HEK293 (cell line): ENCODE results near the gene FGD6.
"Not testable (repeated sequence)": the region's sequence is repeated elsewhere in the genome, so short reads cannot be mapped to it uniquely, and the experiment has no call there.

ENCODE experiments used
- CTCF ChIA-PET: fragments of 350-600 bp; formaldehyde crosslinking; extraction: SDS; loops from one replicate; lab custom pipeline; 2021; ENCODE audit warnings: antibody characterized with exemption; lab: Yijun Ruan, JAX
- POLR2A ChIA-PET: fragments of 300-600 bp; formaldehyde crosslinking; extraction: SDS; loops from one replicate; lab custom pipeline; 2020; ENCODE audit warnings: antibody characterized with exemption, inconsistent platforms; lab: Yijun Ruan, JAX
- H3K27ac ChIP-seq: fragments of 200-500 bp; sonication (Bioruptor generic); 2 replicates; pipeline ENCODE4 v1.5.1; 2014; ENCODE audit warnings: low read depth, low read length, control low read depth, inconsistent platforms; ENCODE audit errors: extremely low read depth
- H3K36me3 ChIP-seq, 2 experiments: fragments of 200-500 bp in 1 of 2; sonication (Bioruptor generic) in 1 of 2; 1 replicate in 1 of 2; 2 replicates in 1 of 2; pipeline ENCODE4 v1.5.1; 2014 to 2017; ENCODE audit warnings: inconsistent platforms in 2 of 2, low read length in 2 of 2; ENCODE audit not compliant: control insufficient read depth in 2 of 2, insufficient read depth in 1 of 2
- H3K4me1 ChIP-seq: fragments of 200-500 bp; sonication (Bioruptor generic); 2 replicates; pipeline ENCODE4 v1.5.1; 2014; ENCODE audit warnings: mild to moderate bottlenecking, low read length, inconsistent platforms; ENCODE audit not compliant: control insufficient read depth, insufficient read depth
- H3K4me3 ChIP-seq: 2 replicates; pipeline ENCODE4 v1.5.1; 2011; ENCODE audit warnings: low read depth, mild to moderate bottlenecking, control low read depth, low read length, moderate library complexity
- H3K9me3 ChIP-seq: fragments of 200-500 bp; sonication (Bioruptor generic); 2 replicates; pipeline ENCODE4 v1.5.1; 2014; ENCODE audit warnings: low read depth, low read length, inconsistent platforms; ENCODE audit not compliant: control insufficient read depth, insufficient read depth
- GLI2 ChIP-seq: fragments of 450-650 bp; formaldehyde crosslinking; IDR thresholded peaks from 2 replicates; pipeline ENCODE4; 2017; ENCODE audit warnings: missing biosample characterization, missing genetic modification characterization, low read depth, borderline replicate concordance
- GLIS1 ChIP-seq: fragments of 450-650 bp; formaldehyde crosslinking; IDR thresholded peaks from 2 replicates; pipeline ENCODE4 v1.5.1; 2016; ENCODE audit warnings: missing biosample characterization, missing genetic modification characterization
- REST ChIP-seq: fragments of 450-650 bp; formaldehyde crosslinking; IDR thresholded peaks from 2 replicates; pipeline ENCODE4 v1.5.1; 2016; ENCODE audit warnings: missing biosample characterization, missing genetic modification characterization
- SCRT1 ChIP-seq: fragments of 450-650 bp; formaldehyde crosslinking; IDR thresholded peaks from 2 replicates; pipeline ENCODE4 v1.5.1; 2016; ENCODE audit warnings: missing biosample characterization, missing genetic modification characterization, borderline replicate concordance
- ZBTB17 ChIP-seq: fragments of 450-650 bp; formaldehyde crosslinking; IDR thresholded peaks from 2 replicates; pipeline ENCODE4 v1.5.1; 2016; ENCODE audit warnings: missing biosample characterization, missing genetic modification characterization
- ZNF121 ChIP-seq: fragments of 450-650 bp; formaldehyde crosslinking; IDR thresholded peaks from 2 replicates; pipeline ENCODE4 v1.5.1; 2016; ENCODE audit warnings: missing biosample characterization, missing genetic modification characterization
- ZNF223 ChIP-seq: fragments of 450-650 bp; formaldehyde crosslinking; IDR thresholded peaks from 2 replicates; pipeline ENCODE4 v1.5.1; 2016; ENCODE audit warnings: missing biosample characterization, missing genetic modification characterization
- ZNF366 ChIP-seq: fragments of 450-650 bp; formaldehyde crosslinking; conservative IDR thresholded peaks from 2 replicates; pipeline ENCODE4 v1.5.1; 2016; ENCODE audit warnings: missing biosample characterization, missing genetic modification characterization
- ZNF596 ChIP-seq: fragments of 450-650 bp; IDR thresholded peaks from 2 replicates; pipeline ENCODE4 v1.5.0; 2018; ENCODE audit warnings: missing biosample characterization, mild to moderate bottlenecking, missing genetic modification characterization, moderate library complexity
- ZNF600 ChIP-seq: fragments of 450-650 bp; formaldehyde crosslinking; IDR thresholded peaks from 2 replicates; pipeline ENCODE4 v1.5.1; 2016; ENCODE audit warnings: missing biosample characterization, missing genetic modification characterization
- ZNF664 ChIP-seq: fragments of 450-650 bp; formaldehyde crosslinking; IDR thresholded peaks from 2 replicates; pipeline ENCODE4 v1.5.1; 2016; ENCODE audit warnings: missing biosample characterization, missing genetic modification characterization
- ZNF677 ChIP-seq: fragments of 450-650 bp; IDR thresholded peaks from 2 replicates; pipeline ENCODE4 v1.5.0; 2018; ENCODE audit warnings: missing biosample characterization, mild to moderate bottlenecking, missing genetic modification characterization, moderate library complexity

The FGD6 gene

DNA sequence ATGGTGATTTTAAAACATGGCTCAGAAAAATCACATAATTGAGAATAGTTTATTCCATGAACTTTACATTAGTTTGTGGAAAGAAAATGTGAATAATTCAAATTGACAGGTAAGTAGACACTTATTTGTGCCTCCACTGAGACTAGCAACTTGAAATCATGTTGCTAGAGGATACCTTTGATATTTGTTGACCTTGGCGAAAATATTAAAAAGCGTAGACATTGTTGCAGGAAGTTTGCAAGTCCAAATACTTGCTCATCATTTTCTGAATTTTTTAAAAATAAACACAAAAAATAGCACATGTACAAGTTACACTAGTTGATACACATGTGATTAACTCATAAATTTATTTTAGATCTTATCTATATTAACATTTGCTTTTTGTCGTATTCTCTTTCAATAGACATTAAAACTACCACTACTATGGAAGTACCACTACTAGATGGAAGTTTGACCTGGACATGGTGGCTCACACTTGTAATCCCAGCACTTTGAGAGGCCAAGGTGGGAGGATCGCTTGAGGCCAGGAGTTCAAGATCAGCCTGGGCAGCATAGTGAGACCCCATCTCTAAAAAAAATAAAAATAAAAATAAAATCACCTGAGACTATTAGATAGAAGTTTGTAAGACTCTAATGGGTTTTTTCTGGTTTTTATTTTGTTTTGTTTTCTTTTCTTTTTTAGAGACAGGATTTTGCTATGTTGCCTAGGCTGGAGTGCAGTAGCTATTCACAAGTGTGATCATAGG lies 24.7 kb upstream of the FGD6 start:
- Histone ChIP-seq H3K4me3 (no peak overlapping the region), H3K36me3 (peaks cover 8 to 14% of the 10 kb centered on the region in 2 experiments; a peak in 2 of 3 replicates), H3K4me1 (peaks cover 12% of the 10 kb centered on the region), H3K27ac (no peak overlapping the region), H3K9me3 (no peaks in the 10 kb centered on the region)
- TF ChIP-seq ZNF121: peak; percentile 82
- TF ChIP-seq GLI2 (tag by site-specific recombination): no peak
- ChIA-PET CTCF (interaction anchor here (1.1 kb wide), 1 partner anchor 9 kb away, joined by 3 read pairs; no protein-coding TSS in a partner anchor), POLR2A (no interaction called here)

GRCh38 chr12:95241138-95241537 lies 23.9 kb upstream of the FGD6 start:
- H3K4me3 ChIP-seq, CTCF ChIA-PET, POLR2A ChIA-PET, H3K27ac ChIP-seq, H3K9me3 ChIP-seq, H3K4me1 ChIP-seq: not testable (repeated sequence)
- TF ChIP-seq GLIS1 (tag by site-specific recombination) (0 out of 2 replicates have a peak, but pooled peaks have one; percentile 34), SCRT1 (tag by site-specific recombination) (peak; percentile 54; the same call in 1 of the 2 replicates)
- H3K36me3 ChIP-seq: peaks cover 8 to 14% of the 10 kb centered on the region in 2 experiments; a peak in 2 of 3 replicates

GRCh38 chr12:95240556-95240955 lies 23.3 kb upstream of the FGD6 start:
- POLR2A ChIA-PET: no interaction called here
- CTCF ChIA-PET: no interaction called here

DNA sequence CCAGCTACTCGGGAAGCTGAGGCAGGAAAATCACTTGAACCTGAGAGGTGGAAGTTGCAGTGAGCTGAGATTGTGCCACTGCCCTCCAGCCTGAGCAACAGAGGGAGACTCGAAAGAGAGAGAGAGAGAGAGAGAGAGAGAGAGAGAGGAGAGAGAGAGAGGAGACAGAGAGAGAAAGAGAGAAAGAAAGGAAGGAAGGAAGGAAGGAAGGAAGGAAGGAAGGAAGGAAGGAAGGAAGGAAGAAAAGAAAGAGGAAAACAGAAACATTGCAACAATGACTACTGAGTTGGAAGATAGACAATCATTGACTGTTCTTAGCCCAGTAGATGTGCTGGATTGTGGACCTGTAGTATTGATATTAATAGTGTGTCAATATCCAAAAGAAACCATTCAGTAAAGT lies 22.6 kb upstream of the FGD6 start:
- peaks cover 6 to 14% of the 10 kb centered on the region in 2 experiments; a peak in 2 of 3 replicates for H3K36me3 ChIP-seq
- H3K4me3 ChIP-seq, H3K27ac ChIP-seq, CTCF ChIA-PET, H3K4me1 ChIP-seq, H3K9me3 ChIP-seq: not testable (repeated sequence)
- POLR2A ChIA-PET: interaction anchor here (0.6 kb wide), 1 partner anchor 10 kb away, joined by 4 read pairs; no protein-coding TSS in a partner anchor
- TF ChIP-seq ZNF366 (peak; percentile 98), ZNF596 (tag by site-specific recombination) (peak; percentile 98), ZNF677 (peak; percentile 47; the same call in 1 of the 2 replicates), ZNF664 (0 out of 2 replicates have a peak, but pooled peaks have one; percentile 5), ZNF600 (tag by site-specific recombination) (0 out of 2 replicates have a peak, but pooled peaks have one; percentile 26), ZBTB17 (0 out of 2 replicates have a peak, but pooled peaks have one; percentile 5), SCRT1 (tag by site-specific recombination) (peak; percentile 52; the same call in 1 of the 2 replicates)

More at GRCh38 chr12:95240556-95240955, 23.3 kb upstream of the FGD6 start:
- peaks cover 6 to 14% of the 10 kb centered on the region in 2 experiments; a peak in 2 of 3 replicates for H3K36me3 ChIP-seq
- H3K4me3 ChIP-seq: no peak overlapping the region
- TF ChIP-seq ZNF664 (0 out of 2 replicates have a peak, but pooled peaks have one; percentile 3), ZNF223 (tag by site-specific recombination) (no peak)
- TF ChIP-seq, all 188 proteins: peak for 1
- Histone ChIP-seq H3K9me3 (no peaks in the 10 kb centered on the region), H3K4me1 (peaks cover 4% of the 10 kb centered on the region; the same call in 1 of the 2 replicates), H3K27ac (no peak overlapping the region)

- POLR2A ChIA-PET: no interaction called here
- Histone ChIP-seq H3K4me1 (peaks cover 4% of the 10 kb centered on the region; the same call in 1 of the 2 replicates), H3K4me3 (no peak overlapping the region), H3K36me3 (peaks cover 8 to 17% of the 10 kb centered on the region in 2 experiments; a peak in 2 of 3 replicates), H3K9me3 (no peaks in the 10 kb centered on the region), H3K27ac (no peak overlapping the region)
- CTCF ChIA-PET: interaction anchor here (0.7 kb wide), 1 partner anchor 31 kb away, joined by 3 read pairs; no protein-coding TSS in a partner anchor
- 0 out of 2 replicates have a peak, but pooled peaks have one; percentile 5 for TF ChIP-seq ZBTB17
- TF ChIP-seq ZNF664: 0 out of 2 replicates have a peak, but pooled peaks have one; percentile 46
- no peak for TF ChIP-seq ZNF121
- TF ChIP-seq REST (tag by site-specific recombination): no peak
These were observed 21.9 kb upstream of the FGD6 start for GRCh38 chr12:95239216-95239615.
